GM12878 (cell line): ENCODE measurements around the gene C3orf20. TPM values are rescaled to one million over a fixed set of nuclear protein-coding genes. Genes with fewer than 3 reads are reported as not detected.

Experiments used
- ATAC-seq: fragments of 200-7000 bp; cut with Tn5 transposase; 3 replicates; pipeline ENCODE4 v1.9.1; 2020; ENCODE audit warnings: mild to moderate bottlenecking, moderate library complexity
- BruUV-seq: library from RNA; stranded (reverse); fragments of 400-500 nt; replicated peaks from 2 replicates; lab custom pipeline; 2021; lab: Mats Ljungman, UMichigan
- CTCF ChIA-PET: fragments of 300-600 bp; sonication (Branson Sonifier 250); formaldehyde crosslinking; extraction: SDS; loops from one replicate; lab custom pipeline; 2021; ENCODE audit warnings: inconsistent platforms; lab: Yijun Ruan, JAX
- POLR2A ChIA-PET: fragments of 350-600 bp; formaldehyde crosslinking; extraction: SDS; loops from one replicate; lab custom pipeline; 2021; ENCODE audit warnings: inconsistent platforms; lab: Charles Lee
- RAD21 ChIA-PET: fragments of 300-600 bp; sonication (Branson Sonifier 250); formaldehyde crosslinking; loops from one replicate; lab custom pipeline; 2023; ENCODE audit warnings: antibody characterized with exemption; ENCODE audit not compliant: unreplicated experiment; lab: Charles Lee
- SMC1A ChIA-PET: fragments of 300-600 bp; sonication (Branson Sonifier 250); formaldehyde crosslinking; loops from one replicate; lab custom pipeline; 2023; ENCODE audit not compliant: unreplicated experiment, uncharacterized antibody; lab: Charles Lee
- DNase-seq: peaks from one replicate; pipeline ENCODE4 v3.0.0-alpha.2; 2011; ENCODE audit warnings: low read depth, low spot score
- FAIRE-seq: peaks from 3 replicates; lab custom pipeline; 2011; peaks lifted over from hg19 to GRCh38; lab: Jason Lieb, UNC
- H2AFZ ChIP-seq: 2 replicates; pipeline ENCODE4 v1.6.0; 2011; ENCODE audit warnings: low read depth, low read length, control low read depth; ENCODE audit not compliant: control insufficient read depth
- H3K27ac ChIP-seq: 2 replicates; pipeline ENCODE4 v1.5.1; 2011; ENCODE audit warnings: control low read depth; ENCODE audit not compliant: control insufficient read depth, insufficient read depth
- H3K27me3 ChIP-seq, 2 experiments: replicated peaks in 1 of 2; 2 replicates each; pipeline versions ENCODE4 v1.6.0 to v1.6.1; 2011; ENCODE audit warnings: low read length in 1 of 2; ENCODE audit not compliant: control insufficient read depth in 2 of 2, insufficient read depth in 2 of 2
- H3K36me3 ChIP-seq, 2 experiments: 2 replicates each; pipeline ENCODE4 v1.5.1; 2011; ENCODE audit warnings: low read length in 1 of 2; ENCODE audit not compliant: control insufficient read depth in 2 of 2, insufficient read depth in 2 of 2
- H3K4me1 ChIP-seq: 2 replicates; pipeline ENCODE4 v1.6.1; 2011; ENCODE audit warnings: mild to moderate bottlenecking, low read length, moderate library complexity, mixed read lengths; ENCODE audit not compliant: control insufficient read depth, insufficient read depth
- H3K4me2 ChIP-seq: 2 replicates; pipeline ENCODE4 v1.6.0; 2011; ENCODE audit warnings: control low read depth; ENCODE audit not compliant: control insufficient read depth, insufficient read depth
- H3K4me3 ChIP-seq: fragments of 200-600 bp; sonication (generic); 2 replicates; pipeline ENCODE4 v1.5.1; 2016
- H3K79me2 ChIP-seq: 2 replicates; pipeline ENCODE4 v1.6.0; 2011; ENCODE audit warnings: low read length; ENCODE audit not compliant: control insufficient read depth, insufficient read depth
- H3K9ac ChIP-seq: 2 replicates; pipeline ENCODE4 v1.8.0; 2011; ENCODE audit warnings: low read length, control low read depth, mixed read lengths; ENCODE audit not compliant: control insufficient read depth, insufficient read depth
- H3K9me3 ChIP-seq: replicated peaks from 3 replicates; pipeline ENCODE4 v1.5.1; 2011; ENCODE audit warnings: mild to moderate bottlenecking, low read length; ENCODE audit not compliant: control insufficient read depth, insufficient read depth
- H4K20me1 ChIP-seq: 2 replicates; pipeline ENCODE4 v1.6.0; 2011; ENCODE audit not compliant: control insufficient read depth, insufficient read depth
- ATF2 ChIP-seq: IDR thresholded peaks from 2 replicates; pipeline ENCODE4 v1.6.1; 2012; ENCODE audit warnings: low read length, inconsistent platforms
- BMI1 ChIP-seq: fragments of 450-650 bp; IDR thresholded peaks from 2 replicates; pipeline ENCODE4 v1.6.1; 2016; ENCODE audit warnings: mild to moderate bottlenecking, moderate library complexity, borderline replicate concordance
- CBX3 ChIP-seq: fragments of 200-600 bp; sonication (generic); IDR thresholded peaks from 2 replicates; pipeline ENCODE4 v1.6.1; 2016; ENCODE audit warnings: low read depth, borderline replicate concordance
- CUX1 ChIP-seq: IDR thresholded peaks from 2 replicates; pipeline ENCODE4 v1.6.1; 2012; ENCODE audit warnings: improper control_type of control experiment, low read depth, low read length; ENCODE audit not compliant: insufficient replicate concordance
- EGR1 ChIP-seq, 2 experiments: IDR thresholded peaks; 1 replicate in 1 of 2; 2 replicates in 1 of 2; pipeline ENCODE4 v1.6.1; 2011 to 2012; ENCODE audit warnings: low read depth in 2 of 2, low read length in 2 of 2, borderline replicate concordance in 1 of 2, mild to moderate bottlenecking in 1 of 2, moderate library complexity in 1 of 2
- IKZF1 ChIP-seq: fragments of 450-650 bp; conservative IDR thresholded peaks from 2 replicates; pipeline ENCODE4 v1.6.1; 2017; ENCODE audit warnings: antibody characterized with exemption, mild to moderate bottlenecking
- MEF2B ChIP-seq: fragments of 450-650 bp; IDR thresholded peaks from 2 replicates; pipeline ENCODE4 v1.6.1; 2018; ENCODE audit warnings: mild to moderate bottlenecking, moderate library complexity; ENCODE audit not compliant: partially characterized antibody, poor library complexity, severe bottlenecking
- NBN ChIP-seq: fragments of 450-650 bp; IDR thresholded peaks from 2 replicates; pipeline ENCODE4 v1.6.1; 2016
- SKIL ChIP-seq: fragments of 450-650 bp; IDR thresholded peaks from 2 replicates; pipeline ENCODE4 v1.6.1; 2017; ENCODE audit warnings: mild to moderate bottlenecking, low read depth, inconsistent platforms; ENCODE audit not compliant: poor library complexity, severe bottlenecking
- SP1 ChIP-seq: IDR thresholded peaks from one replicate; pipeline ENCODE4 v1.6.1; 2011; ENCODE audit warnings: low read depth, low read length
- SUPT20H ChIP-seq: IDR thresholded peaks from 2 replicates; pipeline ENCODE4 v1.6.1; 2011; ENCODE audit warnings: low read depth, mild to moderate bottlenecking, low read length, moderate library complexity, borderline replicate concordance; ENCODE audit not compliant: control insufficient read depth
- TAF1 ChIP-seq: IDR thresholded peaks from 2 replicates; pipeline ENCODE4 v1.6.1; 2011; ENCODE audit warnings: mild to moderate bottlenecking, low read depth, low read length, borderline replicate concordance
- TCF12 ChIP-seq: IDR thresholded peaks from 2 replicates; pipeline ENCODE4 v1.6.1; 2011; ENCODE audit warnings: low read depth, mild to moderate bottlenecking, low read length
- WRNIP1 ChIP-seq: IDR thresholded peaks from 2 replicates; pipeline ENCODE4 v1.6.1; 2011; ENCODE audit warnings: low read depth, low read length, improper control_type of control experiment, borderline replicate concordance
- YY1 ChIP-seq: IDR thresholded peaks from 2 replicates; pipeline ENCODE4 v1.6.1; 2011; ENCODE audit warnings: low read depth, mild to moderate bottlenecking, low read length
- WGBS: methylation state at CpG from one replicate; pipeline ENCODE4 v1.1.6; 2016; ENCODE audit warnings: low lambda C conversion rate; ENCODE audit not compliant: insufficient replicate concordance, insufficient coverage; ENCODE audit errors: missing lambda C conversion rate; 5-methylcytosine and 5-hydroxymethylcytosine counted together
- in situ Hi-C: fragments of 300-500 bp; cut with MboI; formaldehyde crosslinking; loops from 9 replicates; pipeline ENCODE4 v1.14.3; 2018; ENCODE audit warnings: mixed read lengths
- intact Hi-C: fragments of 100-400 bp; cut with micrococcal nuclease; formaldehyde crosslinking; loops from one replicate; pipeline ENCODE4 v1.14.2; 2022; ENCODE audit not compliant: unreplicated experiment
- polyA plus RNA-seq, 11 experiments: library from polyadenylated mRNA; depleted of rRNA in 4 of 11; unstranded in 6 of 11; stranded (reverse) in 5 of 11; fragments of >200 nt; fragmentation: Nextera tagmentation in 4 of 11; fragmentation: Illumina TruSeq in 1 of 11; extraction: Ambion mirVana in 4 of 11; extraction: Trizol in 1 of 11; gene quantifications; 1 replicate in 1 of 11; 2 replicates in 10 of 11; pipeline versions ENCODE4 v1.2.1 to v1.2.3, GENCODE V29; 2011 to 2016; ENCODE audit warnings: inconsistent platforms in 2 of 11, missing spikeins in 2 of 11, low read depth in 1 of 11
- total RNA-seq, 4 experiments: library from RNA; depleted of rRNA in 3 of 4; stranded (reverse); fragments of >200 nt in 3 of 4; fragmentation: Illumina TruSeq in 1 of 4; extraction: Trizol in 1 of 4; gene quantifications; 2 replicates each; pipeline versions ENCODE4 v1.2.1 to v1.2.3, GENCODE V29; 2013 to 2021

The C3orf20 gene
- total and polyA plus RNA-seq, 10 of the 15 experiments (the other 5 are each of a cell fraction or from before 2014, with no cell fraction given) = 0.05 to 2.9 (median 1.0) TPM

- BruUV-seq = no TSS peak
- ChIA-PET CTCF (no interaction called here), SMC1A (interaction anchor here (1.2 to 4.0 kb wide), 2 partner anchors 11 to 117 kb away, joined by 5 to 24 read pairs; partner anchors contain the start of gene CCDC174), POLR2A (no interaction called here), RAD21 (no interaction called here)
- WGBS = 100% methylated on average over 3 of the region's 3 CpGs
- no peaks in the 10 kb centered on the region for H4K20me1 ChIP-seq
- H3K9ac ChIP-seq = no peak overlapping the region
- no peak overlapping the region for H3K4me2 ChIP-seq
- no peaks in the 10 kb centered on the region for H3K79me2 ChIP-seq
- H3K9me3 ChIP-seq = no peaks in the 10 kb centered on the region
- in situ Hi-C loops (no loop called here), intact Hi-C loops (no loop called here)
- H2AFZ ChIP-seq = no peak overlapping the region
- no peaks in the 10 kb centered on the region for H3K4me1 ChIP-seq
- H3K4me3 ChIP-seq = no peak overlapping the region
- H3K36me3 ChIP-seq = peaks cover 27 to 54% of the 10 kb centered on the region in 2 experiments
- DNase-seq (no peak), ATAC-seq (no peak), FAIRE-seq (no peak)
- H3K27me3 ChIP-seq = no peaks in the 10 kb centered on the region
- no peak overlapping the region for H3K27ac ChIP-seq
- no peak for TF ChIP-seq CUX1
- TF ChIP-seq WRNIP1 = no peak
- no peak for TF ChIP-seq YY1
- TF ChIP-seq IKZF1 = no peak
- no peak for TF ChIP-seq CBX3
- TF ChIP-seq SP1 = no peak
- no peak for TF ChIP-seq NBN
- TF ChIP-seq TCF12 = no peak
- no peak for TF ChIP-seq MEF2B
- TF ChIP-seq TAF1 = no peak
- no peak for TF ChIP-seq SUPT20H
- no peak for TF ChIP-seq ATF2
- no peak for TF ChIP-seq SKIL
- no peak for TF ChIP-seq BMI1
- TF ChIP-seq EGR1 (IDR thresholded peaks at IDR 0.05; ENCODE audit: borderline replicate concordance in 1 of 2, low read depth in 2 of 2, low read length in 2 of 2) = no peak
Measured at GRCh38 chr3:14664170-14664569, 10.8 kb upstream of the C3orf20 start.
